ENCODE data around the gene CYP11A1.

Gene CYP11A1

GRCh38 chr15:74333662-74334061 lies 33.8 kb downstream of the CYP11A1 start:
- TF ChIP-seq TAF1 (IDR thresholded peaks at IDR 0.05; ENCODE audit: borderline replicate concordance, insufficient read depth, low read length) = no peak
- no peak for TF ChIP-seq POLR2AphosphoS5 (IDR thresholded peaks at IDR 0.05; ENCODE audit: low read depth, low read length)
- TF ChIP-seq FOXP2 (optimal IDR thresholded peaks at IDR 0.05; ENCODE audit: borderline replicate concordance, extremely low read depth, extremely low read length, insufficient read depth) = no peak
- TF ChIP-seq REST (IDR thresholded peaks at IDR 0.05; ENCODE audit: insufficient read depth in 1 of 2, low read depth in 2 of 2, low read length in 2 of 2) = no peak
- no peak for TF ChIP-seq SIN3A (IDR thresholded peaks at IDR 0.05; ENCODE audit: borderline replicate concordance, insufficient read depth, low read length)

- TF ChIP-seq FOXP2 (optimal IDR thresholded peaks at IDR 0.05; ENCODE audit: borderline replicate concordance, extremely low read depth, extremely low read length, insufficient read depth) (no peak), SIN3A (IDR thresholded peaks at IDR 0.05; ENCODE audit: borderline replicate concordance, insufficient read depth, low read length) (no peak), POLR2AphosphoS5 (IDR thresholded peaks at IDR 0.05; ENCODE audit: low read depth, low read length) (no peak), TAF1 (IDR thresholded peaks at IDR 0.05; ENCODE audit: borderline replicate concordance, insufficient read depth, low read length) (no peak), REST (IDR thresholded peaks at IDR 0.05; ENCODE audit: insufficient read depth in 1 of 2, low read depth in 2 of 2, low read length in 2 of 2) (no peak)
Observed at GRCh38 chr15:74333093-74333492, 34.4 kb downstream of the CYP11A1 start.

DNA sequence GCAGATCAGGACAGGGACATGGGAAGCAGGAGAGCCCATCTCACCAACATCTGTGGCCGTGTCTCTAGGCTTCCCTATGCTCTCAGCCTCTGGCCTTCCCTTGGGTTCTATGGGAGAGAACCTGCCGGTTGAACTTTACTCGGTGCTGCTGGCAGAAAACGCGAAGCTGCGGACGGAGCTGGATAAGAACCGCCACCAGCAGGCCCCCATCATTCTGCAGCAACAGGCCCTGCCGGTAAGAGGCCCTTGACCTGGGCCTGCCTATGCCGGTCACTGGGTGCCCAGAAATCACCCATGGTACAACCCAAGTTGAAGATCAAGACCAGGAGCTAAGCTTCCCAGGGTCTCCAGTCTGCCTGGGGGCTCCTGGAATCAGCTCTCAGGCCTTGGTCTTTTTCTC lies 34.8 kb downstream of the CYP11A1 start:
- no peak for TF ChIP-seq TAF1 (IDR thresholded peaks at IDR 0.05; ENCODE audit: borderline replicate concordance, insufficient read depth, low read length)
- TF ChIP-seq FOXP2 (optimal IDR thresholded peaks at IDR 0.05; ENCODE audit: borderline replicate concordance, extremely low read depth, extremely low read length, insufficient read depth) = no peak
- no peak for TF ChIP-seq POLR2AphosphoS5 (IDR thresholded peaks at IDR 0.05; ENCODE audit: low read depth, low read length)
- no peak for TF ChIP-seq REST (IDR thresholded peaks at IDR 0.05; ENCODE audit: insufficient read depth in 1 of 2, low read depth in 2 of 2, low read length in 2 of 2)
- TF ChIP-seq SIN3A (IDR thresholded peaks at IDR 0.05; ENCODE audit: borderline replicate concordance, insufficient read depth, low read length) = no peak

GRCh38 chr15:74332011-74332410 lies 35.4 kb downstream of the CYP11A1 start:
- TF ChIP-seq FOXP2 (optimal IDR thresholded peaks at IDR 0.05; ENCODE audit: borderline replicate concordance, extremely low read depth, extremely low read length, insufficient read depth) = no peak
- no peak for TF ChIP-seq REST (IDR thresholded peaks at IDR 0.05; ENCODE audit: insufficient read depth in 1 of 2, low read depth in 2 of 2, low read length in 2 of 2)
- TF ChIP-seq POLR2AphosphoS5 (IDR thresholded peaks at IDR 0.05; ENCODE audit: low read depth, low read length) = no peak
- TF ChIP-seq TAF1 (IDR thresholded peaks at IDR 0.05; ENCODE audit: borderline replicate concordance, insufficient read depth, low read length) = no peak
- no peak for TF ChIP-seq SIN3A (IDR thresholded peaks at IDR 0.05; ENCODE audit: borderline replicate concordance, insufficient read depth, low read length)
